Hematopoietic multipotent progenitor cell (in vitro differentiated cells): ENCODE results near the gene CHCHD3. TPM values are rescaled to one million over a fixed set of nuclear protein-coding genes. Genes with fewer than 3 reads are reported as not detected.
"Not testable (repeated sequence)": the region's sequence is repeated elsewhere in the genome, so short reads cannot be mapped to it uniquely, and the experiment has no call there.

Experiments used
- DNase-seq, 3 donors: peaks; one replicate each; pipeline ENCODE4 v3.0.0-alpha.2; 2011 to 2015; ENCODE audit warnings: low read depth in 2 of 3, low spot score in 2 of 3
- total RNA-seq: library from RNA; depleted of rRNA; stranded (reverse); fragments of >200 nt; gene quantifications from one replicate; pipeline ENCODE4 v1.2.3, GENCODE V29; 2012

The CHCHD3 gene
- total RNA-seq, 1 donor = 26.1 TPM

GRCh38 chr7:133009426-133010252 is 72.3 kb downstream of the CHCHD3 start:
- DNase-seq = no peak

GRCh38 chr7:133007961-133008360 is 73.9 kb downstream of the CHCHD3 start:
- no peak for DNase-seq

- no peak for DNase-seq
These were observed 78.6 kb downstream of the CHCHD3 start for GRCh38 chr7:133003052-133003910.

- DNase-seq = no peak
These were observed 80.2 kb downstream of the CHCHD3 start for GRCh38 chr7:133001727-133002126.

DNA sequence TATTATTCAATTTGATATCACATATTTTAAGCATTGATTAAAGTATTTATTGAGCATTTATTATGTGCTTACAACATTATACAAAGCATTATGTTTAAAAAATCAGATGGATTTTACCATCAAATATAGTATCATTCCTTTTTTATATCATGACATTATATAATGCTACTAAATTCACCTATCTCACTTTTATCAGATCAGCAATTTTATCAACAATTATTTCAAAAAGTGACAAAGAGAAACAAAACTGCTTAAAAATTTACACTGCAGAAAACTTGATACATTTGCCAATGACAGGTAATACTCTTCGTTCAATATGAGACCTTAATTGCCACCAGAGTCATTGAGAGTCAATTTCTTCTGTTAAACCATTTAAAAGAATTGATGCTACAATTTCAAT is 82.0 kb downstream of the CHCHD3 start:
- no peak for DNase-seq

- DNase-seq = no peak
These were observed 83.1 kb downstream of the CHCHD3 start for GRCh38 chr7:132998763-132999162.

GRCh38 chr7:132997505-132997904 is 84.4 kb downstream of the CHCHD3 start:
- DNase-seq = no peak

GRCh38 chr7:132996581-132997242 is 85.2 kb downstream of the CHCHD3 start:
- no peak for DNase-seq

DNA sequence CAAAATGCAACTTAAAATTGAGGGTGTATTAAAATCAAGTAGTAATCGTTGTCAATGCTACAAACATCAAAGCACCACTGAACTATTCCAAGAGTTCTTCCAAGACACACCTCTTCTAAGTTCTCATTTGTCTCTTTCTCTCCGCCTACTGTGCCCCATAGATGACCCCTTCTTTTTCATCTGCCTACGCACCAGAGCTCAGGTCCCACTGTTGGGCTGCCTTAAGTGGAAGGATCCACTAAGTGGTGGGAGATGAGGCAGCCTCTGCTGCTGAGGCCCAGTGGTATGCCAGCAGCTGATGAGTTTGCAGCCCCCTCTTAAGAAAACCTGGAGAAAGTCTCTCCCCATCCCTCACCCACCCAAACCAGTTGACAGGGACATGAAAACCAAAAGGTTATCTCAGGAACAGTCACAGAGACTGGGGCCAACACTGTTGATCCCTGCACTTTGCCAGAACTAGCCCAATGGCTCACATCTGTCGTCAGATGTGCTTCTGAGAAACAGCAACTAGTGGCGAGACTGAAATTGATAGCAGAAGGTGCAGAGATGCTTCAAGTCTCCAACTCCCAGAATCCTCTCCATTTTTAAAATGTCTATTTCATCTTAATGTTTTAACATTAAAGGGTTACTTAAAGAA is 88.4 kb downstream of the CHCHD3 start:
- DNase-seq = no peak

- DNase-seq = no peak
These were observed 90.0 kb downstream of the CHCHD3 start for GRCh38 chr7:132991615-132992587.

DNA sequence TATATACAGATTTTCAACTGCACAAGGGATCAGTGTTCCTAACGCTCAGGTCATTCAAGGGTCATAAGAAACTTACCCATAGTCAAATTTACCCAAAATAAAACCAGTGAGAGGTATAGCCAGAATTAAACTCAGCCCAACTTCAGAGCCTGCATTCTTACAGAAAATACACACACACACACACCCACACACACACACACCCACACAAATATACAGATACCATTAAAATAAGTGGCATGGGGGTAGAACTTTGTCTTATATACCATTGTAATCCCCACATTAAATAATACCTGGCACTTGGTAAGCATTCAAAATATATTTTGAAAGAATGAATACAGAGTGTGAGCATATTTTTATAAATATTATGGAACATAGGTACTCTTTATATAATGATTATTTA is 93.8 kb downstream of the CHCHD3 start:
- DNase-seq = no peak

- no peak for DNase-seq
These were observed 101.5 kb downstream of the CHCHD3 start for GRCh38 chr7:132980402-132980801.

DNA sequence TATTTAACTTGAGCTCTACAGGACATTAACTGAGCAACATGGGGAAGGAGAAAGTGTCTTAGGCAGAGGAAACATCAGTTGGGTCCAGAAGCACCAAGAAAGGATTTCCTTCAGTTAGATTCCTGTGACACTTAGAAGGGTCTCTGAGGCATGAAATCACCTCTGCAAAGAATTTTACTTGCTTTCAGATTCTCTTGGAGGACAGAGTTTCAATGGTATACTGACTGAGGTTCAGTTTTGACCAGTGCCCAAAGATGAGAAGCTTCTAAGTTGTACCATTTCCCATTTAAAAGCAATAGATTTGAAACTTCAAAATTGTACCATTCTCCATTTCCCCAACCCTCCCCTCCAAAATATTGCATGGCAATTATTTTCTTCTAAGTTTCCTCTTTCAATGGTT is 102.4 kb downstream of the CHCHD3 start:
- DNase-seq = no peak

DNA sequence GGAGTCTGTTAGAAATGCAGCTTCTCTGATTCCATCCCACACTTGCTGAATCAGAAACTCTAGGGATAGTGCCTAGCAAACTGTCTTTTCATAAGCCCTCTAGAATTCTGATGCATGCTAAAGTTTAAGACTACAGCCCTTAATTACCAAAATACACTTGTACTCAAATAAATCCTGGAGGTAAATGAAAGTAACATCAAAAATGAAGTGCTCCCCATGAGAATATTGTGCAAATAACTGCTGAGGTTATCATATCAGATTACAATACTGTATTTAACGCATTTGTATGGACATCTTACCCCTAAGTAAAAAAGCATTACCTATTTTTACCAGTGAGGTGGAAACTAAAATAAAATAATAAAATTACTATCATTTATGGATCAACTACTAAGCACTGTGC is 104.7 kb downstream of the CHCHD3 start:
- no peak for DNase-seq

- DNase-seq = no peak
These were observed 109.1 kb downstream of the CHCHD3 start for GRCh38 chr7:132972745-132973144.

GRCh38 chr7:132970257-132970656 is 111.6 kb downstream of the CHCHD3 start:
- no peak for DNase-seq

DNA sequence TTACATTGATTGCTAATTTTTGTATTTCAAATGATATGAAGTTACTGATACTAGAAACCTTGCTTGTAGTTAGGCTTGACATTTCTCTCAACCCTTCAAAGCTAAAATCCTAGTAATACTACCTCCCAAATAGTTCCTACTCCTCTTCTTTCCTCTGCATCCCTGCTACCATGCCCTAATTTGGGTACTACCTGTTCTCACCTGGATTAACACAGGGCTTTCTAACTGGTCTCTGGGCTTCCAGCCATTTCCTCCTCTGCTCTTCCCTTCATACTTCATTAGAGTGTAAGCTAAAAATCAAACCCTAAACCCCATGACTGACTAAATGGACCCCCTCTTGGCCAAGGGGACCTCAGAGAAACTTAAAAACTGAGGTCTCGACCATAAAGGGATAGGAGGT is 112.4 kb downstream of the CHCHD3 start:
- no peak for DNase-seq

- not testable (repeated sequence) for DNase-seq
These were observed 114.4 kb downstream of the CHCHD3 start for GRCh38 chr7:132967470-132967848.

- DNase-seq = no peak
These were observed 115.0 kb downstream of the CHCHD3 start for GRCh38 chr7:132966754-132967469.
